ENCODE measurements around the gene TSPEAR.

- TF ChIP-seq CTCF (IDR thresholded peaks at IDR 0.05; ENCODE audit: insufficient read depth, low read length, poor library complexity, severe bottlenecking), result no peak
- TF ChIP-seq EZH2phosphoT487 (conservative IDR thresholded peaks at IDR 0.05; ENCODE audit: low read length), result no peak
Measured at GRCh38 chr21:44718093-44718492, 6.7 kb upstream of the TSPEAR start.

Measured in SU-DHL-6 (cell line).